Tibial artery (tissue), 4 donors: ENCODE data around the gene HOXB4.

Source experiments
- DNase-seq, 2 donors: peaks; one replicate each; pipeline ENCODE4 v3.0.0-alpha.2; 2019
- H3K27ac ChIP-seq, 2 donors: fragments of 200-600 bp; sonication (generic) in 1 of 2; 1 replicate in 1 of 2; 2 replicates in 1 of 2; pipeline ENCODE4 v1.5.1; 2018 to 2019; ENCODE audit warnings: mild to moderate bottlenecking in 1 of 2
- H3K27me3 ChIP-seq, 2 donors: fragments of 200-600 bp; sonication (generic) in 1 of 2; one replicate each; pipeline versions ENCODE4 v1.5.1 to v1.6.0; 2016 to 2019
- H3K36me3 ChIP-seq, 3 donors: fragments of 200-600 bp; sonication (generic) in 2 of 3; one replicate each; pipeline ENCODE4 v1.5.1; 2016 to 2019; ENCODE audit warnings: mild to moderate bottlenecking in 2 of 3
- H3K4me1 ChIP-seq, 4 donors: fragments of 200-600 bp; sonication (generic) in 2 of 4; 1 replicate in 3 of 4; 2 replicates in 1 of 4; pipeline ENCODE4 v1.5.1; 2016 to 2019
- H3K4me3 ChIP-seq, 2 donors: fragments of 200-600 bp; sonication (generic) in 1 of 2; 1 replicate in 1 of 2; 2 replicates in 1 of 2; pipeline ENCODE4 v1.5.1; 2018 to 2019; ENCODE audit warnings: mild to moderate bottlenecking in 2 of 2
- H3K9me3 ChIP-seq, 3 donors: fragments of 200-600 bp; sonication (generic) in 1 of 3; one replicate each; pipeline ENCODE4 v1.5.1; 2016 to 2019
- intact Hi-C: fragments of 100-400 bp; cut with DNase I; formaldehyde crosslinking; loops from one replicate; pipeline ENCODE4 v1.15.0; 2023; ENCODE audit warnings: low total_unique reads
- TF ChIP-seq, protein P1 (sequence below), 2 experiments: fragments of 200-600 bp in 1 of 2; fragments of 450-650 bp in 1 of 2; IDR thresholded peaks; one replicate each; pipeline ENCODE4 v1.5.1; 2017 to 2019; ENCODE audit warnings: antibody characterized with exemption in 2 of 2, mild to moderate bottlenecking in 1 of 2, moderate library complexity in 1 of 2

HOXB4 gene

DNA sequence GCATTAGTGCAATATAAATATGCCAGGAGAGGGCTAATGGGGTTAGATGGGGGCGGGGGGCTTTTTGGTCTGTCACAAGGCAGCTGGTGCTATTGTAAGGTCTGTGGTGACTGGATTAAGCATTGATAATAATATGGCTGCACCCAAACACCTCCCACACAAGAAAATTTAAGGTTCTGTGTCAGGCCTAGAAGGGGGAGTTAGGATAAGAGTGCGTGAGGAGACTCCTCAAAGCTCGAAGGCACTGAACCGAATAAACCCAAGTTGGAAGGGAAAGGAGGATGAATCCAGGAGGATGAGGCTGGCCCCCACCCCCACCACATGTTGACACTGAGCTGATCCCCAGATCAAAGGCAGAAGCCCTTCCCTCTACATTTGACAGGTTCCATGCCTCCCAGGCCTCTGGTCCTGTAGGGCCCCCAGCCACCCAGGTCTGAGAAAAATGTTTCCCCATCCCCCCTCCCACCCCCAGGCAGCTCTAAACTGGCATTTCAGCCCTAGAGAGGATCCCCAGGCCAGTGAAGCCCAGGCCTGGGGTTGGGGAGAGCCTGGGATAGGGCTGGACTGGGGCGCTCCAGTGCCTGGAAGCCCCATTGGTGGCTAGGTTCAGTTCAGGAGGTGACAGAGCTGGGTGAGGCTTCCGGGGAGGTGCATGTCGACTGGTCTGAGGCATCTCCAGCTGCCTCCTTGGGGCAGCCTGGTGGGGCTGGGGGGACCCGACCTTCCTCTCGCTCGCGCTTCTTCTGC, 49.0 kb downstream of the HOXB4 start:
- Histone ChIP-seq H3K4me3 (no peak overlapping the region), H3K27me3 (peaks cover 0 to 50% of the 10 kb centered on the region in 2 donors), H3K9me3 (no peaks in the 10 kb centered on the region), H3K27ac (no peak overlapping the region), H3K36me3 (no peaks in the 10 kb centered on the region), H3K4me1 (peaks cover 0 to 5% (median 0%) of the 10 kb centered on the region in 4 donors)
- TF ChIP-seq, protein P1, sequence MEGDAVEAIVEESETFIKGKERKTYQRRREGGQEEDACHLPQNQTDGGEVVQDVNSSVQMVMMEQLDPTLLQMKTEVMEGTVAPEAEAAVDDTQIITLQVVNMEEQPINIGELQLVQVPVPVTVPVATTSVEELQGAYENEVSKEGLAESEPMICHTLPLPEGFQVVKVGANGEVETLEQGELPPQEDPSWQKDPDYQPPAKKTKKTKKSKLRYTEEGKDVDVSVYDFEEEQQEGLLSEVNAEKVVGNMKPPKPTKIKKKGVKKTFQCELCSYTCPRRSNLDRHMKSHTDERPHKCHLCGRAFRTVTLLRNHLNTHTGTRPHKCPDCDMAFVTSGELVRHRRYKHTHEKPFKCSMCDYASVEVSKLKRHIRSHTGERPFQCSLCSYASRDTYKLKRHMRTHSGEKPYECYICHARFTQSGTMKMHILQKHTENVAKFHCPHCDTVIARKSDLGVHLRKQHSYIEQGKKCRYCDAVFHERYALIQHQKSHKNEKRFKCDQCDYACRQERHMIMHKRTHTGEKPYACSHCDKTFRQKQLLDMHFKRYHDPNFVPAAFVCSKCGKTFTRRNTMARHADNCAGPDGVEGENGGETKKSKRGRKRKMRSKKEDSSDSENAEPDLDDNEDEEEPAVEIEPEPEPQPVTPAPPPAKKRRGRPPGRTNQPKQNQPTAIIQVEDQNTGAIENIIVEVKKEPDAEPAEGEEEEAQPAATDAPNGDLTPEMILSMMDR (IDR thresholded peaks at IDR 0.05), result no peak
- intact Hi-C loops, result no loop called here
- no peak for DNase-seq

DNA sequence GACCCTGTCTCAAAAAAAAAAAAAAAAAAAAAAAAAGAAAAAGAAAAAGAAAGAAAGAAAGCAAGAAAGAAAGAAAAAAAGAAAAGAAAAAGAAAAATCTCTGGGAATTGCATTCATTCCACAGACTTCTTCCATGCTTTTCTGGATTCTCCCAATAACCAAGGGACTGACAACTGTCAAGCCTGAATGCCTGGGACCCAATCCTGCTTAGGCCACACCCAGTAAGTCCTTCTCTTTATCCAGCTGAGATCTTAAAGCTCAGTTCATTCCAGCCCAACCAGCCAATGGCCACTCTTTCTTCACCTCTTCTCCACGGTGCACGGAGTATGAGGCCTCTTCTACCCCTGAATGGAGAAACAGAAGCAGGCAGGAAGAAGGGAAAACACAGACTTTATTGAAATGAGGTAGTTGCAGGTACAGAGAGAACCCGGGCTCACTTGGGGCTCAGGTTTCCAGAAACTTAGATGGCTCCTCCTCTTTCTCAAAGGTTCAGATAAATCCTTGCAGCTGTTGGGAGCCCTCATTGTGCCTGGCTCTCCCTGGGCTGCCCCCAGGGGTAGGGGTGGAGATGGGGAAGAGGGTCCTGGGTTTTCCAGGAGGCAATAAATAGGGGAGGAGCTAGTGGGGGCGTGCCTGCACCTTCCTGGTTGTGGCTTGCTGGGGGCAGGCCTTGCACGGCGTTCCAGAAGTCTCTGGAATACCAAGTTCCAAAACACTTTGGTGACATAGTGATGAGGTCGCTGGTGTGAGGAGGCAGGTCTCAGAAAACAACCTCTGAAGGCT, 49.8 kb downstream of the HOXB4 start:
- intact Hi-C loops, result no loop called here
- H3K4me3 ChIP-seq, result no peak overlapping the region
- peaks cover 0 to 5% (median 0%) of the 10 kb centered on the region in 4 donors for H3K4me1 ChIP-seq
- no peak overlapping the region for H3K27ac ChIP-seq
- TF ChIP-seq, protein P1 (IDR thresholded peaks at IDR 0.05), result no peak
- DNase-seq, result no peak
- peaks cover 0 to 50% of the 10 kb centered on the region in 2 donors for H3K27me3 ChIP-seq
- no peaks in the 10 kb centered on the region for H3K9me3 ChIP-seq
- no peaks in the 10 kb centered on the region for H3K36me3 ChIP-seq

DNA sequence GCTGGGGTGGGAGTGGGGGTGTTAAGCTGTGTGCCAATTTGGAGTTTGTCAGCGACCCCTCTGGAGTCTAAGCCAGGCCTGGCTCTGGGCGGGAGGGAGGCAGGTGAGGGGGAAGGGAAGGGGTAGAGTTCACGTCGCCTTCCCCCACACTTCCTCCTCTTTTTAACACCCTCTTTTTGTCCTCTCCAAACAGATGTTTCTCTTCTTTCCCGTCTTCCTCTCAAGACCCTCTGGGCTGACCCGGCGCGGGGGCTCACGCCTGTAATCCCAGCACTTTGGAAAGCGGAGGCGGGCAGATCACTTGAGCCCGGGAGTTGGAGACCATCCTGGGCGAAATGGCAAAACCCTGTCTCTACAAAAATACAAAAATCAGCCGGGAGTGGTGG, 50.6 kb downstream of the HOXB4 start:
- Histone ChIP-seq H3K9me3 (no peaks in the 10 kb centered on the region), H3K27me3 (peaks cover 0 to 50% of the 10 kb centered on the region in 2 donors), H3K36me3 (no peaks in the 10 kb centered on the region), H3K4me3 (no peak overlapping the region), H3K27ac (no peak overlapping the region), H3K4me1 (peaks cover 0 to 5% (median 0%) of the 10 kb centered on the region in 4 donors)
- intact Hi-C loops, result no loop called here
- TF ChIP-seq, protein P1 (IDR thresholded peaks at IDR 0.05), result no peak
- DNase-seq, result no peak

DNA sequence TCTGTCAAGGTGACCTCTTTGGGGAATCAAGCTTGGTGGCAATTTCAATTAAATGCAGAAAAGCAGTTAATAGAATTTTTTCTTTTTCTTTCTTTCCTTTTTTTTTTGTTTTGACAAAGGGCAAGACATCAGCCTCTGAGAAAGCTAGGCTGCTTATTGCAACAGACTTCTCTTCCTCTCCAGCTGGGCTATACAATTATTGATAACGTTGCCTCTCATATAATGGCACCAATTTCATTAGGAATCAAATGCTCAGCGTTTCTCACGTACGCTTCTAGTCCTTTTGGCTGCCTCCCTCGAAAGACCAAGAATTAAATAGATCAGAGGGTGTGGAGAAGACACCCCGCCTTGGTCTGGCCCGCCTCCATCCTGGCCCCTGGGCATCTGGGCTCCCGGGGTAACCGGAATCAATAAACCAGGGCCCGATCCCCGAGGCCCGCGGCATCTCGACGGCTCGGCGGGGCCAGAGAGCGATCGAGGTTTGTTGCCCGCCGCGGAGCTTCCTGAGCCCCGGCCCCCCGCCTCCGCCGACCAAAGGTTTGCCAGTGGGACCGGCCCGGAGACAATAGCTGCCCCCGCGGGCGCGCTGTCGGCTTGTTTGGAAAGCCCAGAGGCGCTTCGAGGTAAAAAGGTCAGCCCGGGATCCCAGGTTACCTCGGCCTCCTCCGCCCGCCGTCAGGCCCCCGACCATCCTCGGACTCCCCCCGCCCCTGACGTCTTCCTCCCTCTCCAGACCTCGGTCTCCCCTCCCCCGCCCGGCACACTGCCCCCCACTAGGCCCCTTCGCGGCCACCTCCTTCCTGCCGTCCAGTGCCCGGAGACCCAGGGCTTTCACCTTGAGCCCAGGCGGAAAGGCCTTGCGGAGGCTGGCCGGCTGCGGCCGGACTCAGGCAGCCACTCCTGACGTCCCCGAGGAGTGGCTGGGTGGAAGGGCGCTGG, 51.3 kb downstream of the HOXB4 start:
- Histone ChIP-seq H3K36me3 (no peaks in the 10 kb centered on the region), H3K9me3 (no peaks in the 10 kb centered on the region), H3K27ac (no peak overlapping the region), H3K27me3 (peaks cover 0 to 55% of the 10 kb centered on the region in 2 donors), H3K4me3 (no peak overlapping the region), H3K4me1 (peaks cover 0 to 5% (median 0%) of the 10 kb centered on the region in 4 donors)
- no peak for DNase-seq
- TF ChIP-seq, protein P1 (IDR thresholded peaks at IDR 0.05), result no peak
- intact Hi-C loops, result no loop called here
